Measurements from ENCODE around the gene QRFPR. TPM values are rescaled to one million over a fixed set of nuclear protein-coding genes. Genes with fewer than 3 reads are reported as not detected.

Gene QRFPR
- polyA plus RNA-seq, 3 donors, result not detected

DNA sequence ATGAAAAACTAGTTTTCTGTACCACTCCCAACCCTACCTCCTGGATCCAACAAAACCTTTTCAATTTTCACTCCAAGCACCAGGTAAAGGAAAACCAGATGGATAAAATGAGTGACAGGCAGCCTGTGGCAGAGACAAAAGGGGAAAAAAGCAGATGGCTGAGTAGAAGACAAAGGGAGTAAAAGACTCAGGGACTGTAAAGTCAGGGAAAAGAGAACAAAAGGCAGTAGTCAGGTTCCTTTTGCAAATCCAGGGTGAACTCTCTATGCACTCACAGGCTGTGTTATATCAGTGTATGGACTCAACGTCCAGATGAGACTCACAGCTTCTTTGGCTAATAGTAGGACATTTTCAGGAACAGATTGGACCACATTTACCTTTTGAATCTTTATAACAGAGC is 54.2 kb downstream of the QRFPR start:
- H3K27me3 Mint-ChIP-seq (ENCODE audit: low read depth in 3 of 3), result peaks cover 0 to 6% (median 0%) of the 10 kb centered on the region in 3 donors

DNA sequence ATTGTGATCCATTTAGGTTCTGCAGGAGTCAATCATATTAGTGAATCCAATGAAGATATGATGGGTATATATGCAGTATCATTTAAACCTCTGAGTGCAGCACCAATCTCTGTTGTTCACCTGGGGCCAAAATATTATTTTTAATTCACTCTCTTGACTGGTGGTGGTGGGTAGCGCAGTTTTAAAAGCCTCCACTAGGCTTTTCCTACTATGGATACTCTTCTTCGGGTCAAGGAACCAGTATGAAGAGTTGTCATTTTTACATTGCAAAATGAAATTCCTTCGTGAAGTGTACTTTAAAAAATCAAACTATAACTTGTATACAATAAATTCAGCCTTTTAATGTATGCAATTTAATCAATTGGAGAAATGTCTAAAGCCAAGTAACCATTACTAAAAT is 56.5 kb downstream of the QRFPR start:
- no peak overlapping the region for H3K27ac Mint-ChIP-seq

More for the DNA sequence above, 54.2 kb downstream of the QRFPR start:
- Mint-ChIP-seq H3K36me3 (no peaks in the 10 kb centered on the region), H3K9me3 (no peaks in the 10 kb centered on the region), H3K27ac (no peak overlapping the region), H3K4me3 (no peak overlapping the region), H3K4me1 (no peaks in the 10 kb centered on the region)
- Histone ChIP-seq H3K9ac (ENCODE audit: insufficient read depth, low read length, poor library complexity, severe bottlenecking) (no peak overlapping the region), H3K4me1 (ENCODE audit: control insufficient read depth in 1 of 2, insufficient read depth in 2 of 2, low read length in 2 of 2) (no peaks in the 10 kb centered on the region), H3K27ac (ENCODE audit: low read depth in 1 of 2, low read length in 2 of 2) (no peak overlapping the region), H3K4me2 (replicated peaks; ENCODE audit: extremely low read depth, low read length, poor library complexity, severe bottlenecking) (no peak overlapping the region), H3K9me3 (replicated peaks in 1 of 2; ENCODE audit: control insufficient read depth in 1 of 2, insufficient read depth in 1 of 2, low read length in 2 of 2) (no peaks in the 10 kb centered on the region), H3K79me2 (ENCODE audit: insufficient read depth, low read length) (no peaks in the 10 kb centered on the region), H2AFZ (ENCODE audit: insufficient read depth, low read depth, low read length, poor library complexity, severe bottlenecking) (no peak overlapping the region), H3K27me3 (ENCODE audit: control insufficient read depth in 2 of 2, insufficient read depth in 2 of 2, low read length in 2 of 2) (no peaks in the 10 kb centered on the region), H4K20me1 (ENCODE audit: insufficient read depth, low read length) (no peaks in the 10 kb centered on the region), H3K4me3 (replicated peaks in 1 of 3; ENCODE audit: low read depth in 2 of 3, low read length in 3 of 3) (no peak overlapping the region), H3K36me3 (replicated peaks in 1 of 2; ENCODE audit: control insufficient read depth in 1 of 2, insufficient read depth in 2 of 2, low read length in 2 of 2) (no peaks in the 10 kb centered on the region)
- intact Hi-C loops (cut with micrococcal nuclease), result no loop called here
- TF ChIP-seq, protein P1, sequence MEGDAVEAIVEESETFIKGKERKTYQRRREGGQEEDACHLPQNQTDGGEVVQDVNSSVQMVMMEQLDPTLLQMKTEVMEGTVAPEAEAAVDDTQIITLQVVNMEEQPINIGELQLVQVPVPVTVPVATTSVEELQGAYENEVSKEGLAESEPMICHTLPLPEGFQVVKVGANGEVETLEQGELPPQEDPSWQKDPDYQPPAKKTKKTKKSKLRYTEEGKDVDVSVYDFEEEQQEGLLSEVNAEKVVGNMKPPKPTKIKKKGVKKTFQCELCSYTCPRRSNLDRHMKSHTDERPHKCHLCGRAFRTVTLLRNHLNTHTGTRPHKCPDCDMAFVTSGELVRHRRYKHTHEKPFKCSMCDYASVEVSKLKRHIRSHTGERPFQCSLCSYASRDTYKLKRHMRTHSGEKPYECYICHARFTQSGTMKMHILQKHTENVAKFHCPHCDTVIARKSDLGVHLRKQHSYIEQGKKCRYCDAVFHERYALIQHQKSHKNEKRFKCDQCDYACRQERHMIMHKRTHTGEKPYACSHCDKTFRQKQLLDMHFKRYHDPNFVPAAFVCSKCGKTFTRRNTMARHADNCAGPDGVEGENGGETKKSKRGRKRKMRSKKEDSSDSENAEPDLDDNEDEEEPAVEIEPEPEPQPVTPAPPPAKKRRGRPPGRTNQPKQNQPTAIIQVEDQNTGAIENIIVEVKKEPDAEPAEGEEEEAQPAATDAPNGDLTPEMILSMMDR (IDR thresholded peaks at IDR 0.05), result no peak
- WGBS (ENCODE audit: insufficient coverage), result no CpG with 5 or more reads among the region's 1 CpG
- DNase-seq, result no peak

More for the DNA sequence above, 56.5 kb downstream of the QRFPR start:
- H4K20me1 ChIP-seq (ENCODE audit: insufficient read depth, low read length), result no peaks in the 10 kb centered on the region
- Mint-ChIP-seq H3K4me3 (no peak overlapping the region), H3K4me1 (no peaks in the 10 kb centered on the region), H3K9me3 (no peaks in the 10 kb centered on the region), H3K36me3 (no peaks in the 10 kb centered on the region), H3K27me3 (ENCODE audit: low read depth in 3 of 3) (peaks cover 0 to 6% (median 0%) of the 10 kb centered on the region in 3 donors)
- WGBS (ENCODE audit: insufficient coverage), result no CpG with 5 or more reads among the region's 3 CpGs
- no peaks in the 10 kb centered on the region for H3K27me3 ChIP-seq (ENCODE audit: control insufficient read depth in 2 of 2, insufficient read depth in 2 of 2, low read length in 2 of 2)
- H3K4me3 ChIP-seq (replicated peaks in 1 of 3; ENCODE audit: low read depth in 2 of 3, low read length in 3 of 3), result no peak overlapping the region
- TF ChIP-seq, protein P1 (IDR thresholded peaks at IDR 0.05), result no peak
- intact Hi-C loops (cut with micrococcal nuclease), result no loop called here
- H3K79me2 ChIP-seq (ENCODE audit: insufficient read depth, low read length), result no peaks in the 10 kb centered on the region
- no peak overlapping the region for H2AFZ ChIP-seq (ENCODE audit: insufficient read depth, low read depth, low read length, poor library complexity, severe bottlenecking)
- H3K9ac ChIP-seq (ENCODE audit: insufficient read depth, low read length, poor library complexity, severe bottlenecking), result no peak overlapping the region
- H3K36me3 ChIP-seq (replicated peaks in 1 of 2; ENCODE audit: control insufficient read depth in 1 of 2, insufficient read depth in 2 of 2, low read length in 2 of 2), result no peaks in the 10 kb centered on the region
- no peaks in the 10 kb centered on the region for H3K4me1 ChIP-seq (ENCODE audit: control insufficient read depth in 1 of 2, insufficient read depth in 2 of 2, low read length in 2 of 2)
- no peaks in the 10 kb centered on the region for H3K9me3 ChIP-seq (replicated peaks in 1 of 2; ENCODE audit: control insufficient read depth in 1 of 2, insufficient read depth in 1 of 2, low read length in 2 of 2)
- H3K27ac ChIP-seq (ENCODE audit: low read depth in 1 of 2, low read length in 2 of 2), result no peak overlapping the region
- no peak for DNase-seq
- no peak overlapping the region for H3K4me2 ChIP-seq (replicated peaks; ENCODE audit: extremely low read depth, low read length, poor library complexity, severe bottlenecking)

All from CD14-positive monocyte (primary cell).